HG03521 (cell line): ENCODE measurements around the gene FIGNL1.
"Not testable (repeated sequence)": the region's sequence is repeated elsewhere in the genome, so short reads cannot be mapped to it uniquely, and the experiment has no call there.

Source experiments
- ATAC-seq: cut with Tn5 transposase; IDR thresholded peaks from one replicate; pipeline ENCODE4 v1.9.1; 2021; ENCODE audit warnings: mild to moderate bottlenecking, moderate library complexity; ENCODE audit not compliant: unreplicated experiment

FIGNL1 gene

DNA sequence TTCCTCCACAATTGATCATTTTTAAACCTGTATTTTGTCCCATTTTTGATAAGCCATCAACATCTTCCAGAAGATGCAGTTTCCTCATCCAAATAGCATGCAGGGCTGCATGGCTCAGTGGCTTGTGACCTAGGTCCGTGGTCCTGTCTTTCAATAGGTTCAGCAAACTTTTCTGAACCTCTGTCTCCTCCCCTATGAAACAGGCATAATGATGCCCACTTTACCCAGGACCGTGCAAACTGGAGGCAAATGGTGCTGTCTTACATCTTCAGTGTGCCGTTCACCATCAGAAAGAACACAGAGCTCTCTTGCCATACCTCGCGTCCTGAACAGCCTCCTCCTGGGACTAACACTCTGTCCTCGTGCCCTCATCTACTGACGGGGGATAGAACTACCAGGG lies 22.3 kb upstream of the FIGNL1 start:
- no peak for ATAC-seq

DNA sequence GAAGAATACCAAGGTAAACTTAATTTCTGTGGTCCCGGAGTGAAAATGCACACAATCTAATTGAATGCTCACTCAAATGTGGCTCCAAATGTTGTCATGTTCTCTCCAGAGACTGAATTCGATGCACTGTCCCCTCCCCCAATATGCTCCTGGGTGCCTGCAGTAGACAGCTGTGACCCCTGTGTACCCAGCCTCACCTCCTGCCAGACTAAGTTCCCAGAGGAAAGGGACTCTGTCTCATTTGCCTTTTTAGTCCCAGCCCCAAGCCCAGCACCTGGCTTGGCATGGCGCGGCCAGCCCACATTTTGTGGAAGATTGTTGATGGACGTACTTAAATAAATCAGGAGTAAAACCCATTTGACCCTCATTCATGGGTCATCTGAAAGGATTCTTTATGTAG lies 21.8 kb upstream of the FIGNL1 start:
- ATAC-seq, result no peak

DNA sequence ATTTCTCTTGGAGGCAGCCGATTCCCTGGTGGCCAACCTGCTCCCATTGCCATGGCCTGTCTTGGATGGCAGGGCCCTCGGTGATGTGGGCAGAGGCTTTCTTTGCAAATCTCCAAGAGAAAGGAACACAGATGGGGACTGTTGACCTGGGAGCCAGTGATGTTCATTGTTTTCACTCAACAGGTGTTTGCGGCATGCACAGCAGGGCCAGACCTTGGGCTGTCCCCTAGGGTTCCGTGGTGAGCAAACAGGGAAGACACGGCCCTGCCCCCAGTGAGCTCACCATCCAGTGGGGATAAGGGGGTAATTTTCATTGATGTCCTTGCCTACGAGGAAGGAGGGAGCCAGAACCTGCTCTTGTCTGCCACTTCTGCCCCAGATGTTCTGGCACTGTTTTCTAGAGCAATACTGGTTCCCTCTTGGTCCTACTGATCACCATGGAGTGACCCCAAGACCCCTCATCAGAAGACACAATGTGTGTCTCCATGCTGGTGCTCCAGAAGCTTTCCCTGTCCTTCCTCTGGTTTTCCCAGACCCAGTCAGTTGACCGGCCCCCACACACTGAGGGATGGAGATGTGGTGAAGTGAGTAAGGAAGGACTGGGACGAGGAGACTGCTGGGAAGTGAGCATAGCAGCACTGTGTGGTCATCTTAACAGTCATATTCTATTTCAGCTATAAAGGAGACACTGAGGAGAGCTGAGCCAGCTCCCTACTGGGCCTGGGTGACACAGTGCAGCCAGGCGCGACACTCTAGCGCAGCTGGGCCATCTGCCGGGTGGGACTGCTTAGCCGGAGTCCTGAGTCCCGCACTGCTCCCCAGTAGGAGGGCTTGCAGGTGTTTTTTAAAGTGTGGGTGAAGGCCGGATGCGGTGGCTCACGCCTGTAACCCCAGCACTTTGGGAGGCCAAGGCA lies 20.4 kb upstream of the FIGNL1 start:
- ATAC-seq, result no peak

DNA sequence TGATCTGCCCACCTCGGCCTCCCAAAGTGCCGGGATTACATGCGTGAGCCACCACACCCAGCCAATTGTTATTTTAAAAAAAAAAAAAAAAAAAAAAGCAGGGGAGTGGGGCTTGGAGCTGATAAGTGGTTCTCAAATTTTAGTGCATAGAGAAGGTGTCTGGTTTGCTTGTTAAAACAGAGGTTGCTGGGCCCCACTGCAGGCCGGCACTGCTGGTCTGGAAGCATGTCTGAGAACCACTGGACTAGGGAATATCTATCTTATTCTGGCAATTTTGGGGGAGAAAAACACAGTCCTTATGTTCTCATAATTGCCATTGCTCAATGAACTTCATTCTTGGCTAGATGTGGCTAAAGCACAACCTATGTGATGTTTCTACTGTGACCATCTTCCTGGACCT lies 19.0 kb upstream of the FIGNL1 start:
- no peak for ATAC-seq

DNA sequence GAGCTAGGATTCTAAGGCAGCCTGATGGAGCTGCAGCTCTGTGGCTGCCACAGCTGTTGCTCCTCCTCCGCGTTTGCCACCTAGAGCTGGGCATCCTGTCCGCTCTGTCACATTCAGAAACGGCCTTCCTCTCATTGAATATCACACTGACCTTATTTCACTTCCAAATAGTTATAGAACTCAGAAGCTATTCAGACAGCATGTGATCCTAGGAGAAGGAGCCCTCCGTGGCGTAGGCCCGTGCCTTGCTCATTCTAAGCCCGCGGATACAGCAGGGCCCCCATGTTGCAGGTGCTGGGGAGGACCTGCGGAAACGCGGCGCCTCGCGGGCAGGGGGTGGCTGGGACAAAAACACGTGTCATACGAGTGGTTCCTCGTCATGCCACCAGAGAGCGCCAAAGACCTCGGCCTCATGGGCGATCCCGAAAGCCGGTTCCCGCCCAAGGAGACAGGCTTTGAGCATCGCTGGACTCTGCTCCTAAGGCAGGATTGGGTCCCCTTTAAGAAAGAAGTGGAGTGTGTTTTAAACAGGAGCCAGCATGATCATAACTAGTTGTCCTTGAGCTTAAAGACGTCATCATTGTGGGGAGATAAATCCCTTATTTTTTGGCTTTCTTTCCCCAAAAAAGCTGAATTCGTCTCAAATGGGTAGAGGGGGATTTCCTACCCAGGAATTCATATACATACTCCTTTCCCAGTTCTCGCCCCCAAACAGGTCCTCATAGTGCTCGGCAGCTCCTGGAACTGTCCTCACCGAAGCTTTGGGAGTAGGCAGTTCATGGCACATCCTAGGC lies 17.9 kb upstream of the FIGNL1 start:
- ATAC-seq, result peak; percentile 88

DNA sequence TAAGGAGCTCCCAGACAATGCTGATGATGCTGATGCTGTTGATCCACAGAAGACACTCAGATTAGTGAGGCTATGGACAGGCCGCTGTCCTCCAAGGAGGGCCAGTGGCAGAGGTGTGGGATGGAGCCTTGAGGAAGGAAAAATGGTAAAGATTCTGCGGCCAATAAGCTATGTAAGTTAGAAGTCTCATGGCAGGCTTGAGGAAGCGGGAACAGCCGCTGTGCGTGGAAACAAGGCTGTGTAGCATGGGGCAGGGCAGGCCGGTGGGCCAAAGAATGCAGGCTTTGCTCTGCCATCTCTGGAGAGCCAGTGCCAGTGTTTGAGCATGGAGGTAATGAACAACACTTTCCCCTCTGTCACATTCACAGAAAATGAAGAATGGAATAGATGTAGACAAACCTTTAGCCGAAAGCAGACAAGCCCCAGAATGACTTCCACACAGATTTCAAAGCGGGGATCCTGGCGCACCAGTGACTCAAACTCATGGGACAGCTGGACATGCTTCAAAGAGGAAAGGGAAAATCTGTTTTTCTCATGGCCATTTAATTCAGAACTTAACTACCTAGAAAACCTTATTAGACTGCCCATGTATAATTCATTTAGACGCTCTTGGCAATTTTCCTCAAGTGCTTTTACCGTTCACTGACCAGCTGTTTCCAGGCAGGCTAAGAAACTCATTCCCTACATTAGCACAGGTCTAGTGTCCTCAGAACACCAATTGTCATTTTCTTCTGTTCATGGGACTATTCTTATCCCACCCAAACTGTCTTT lies 16.9 kb upstream of the FIGNL1 start:
- ATAC-seq, result no peak

DNA sequence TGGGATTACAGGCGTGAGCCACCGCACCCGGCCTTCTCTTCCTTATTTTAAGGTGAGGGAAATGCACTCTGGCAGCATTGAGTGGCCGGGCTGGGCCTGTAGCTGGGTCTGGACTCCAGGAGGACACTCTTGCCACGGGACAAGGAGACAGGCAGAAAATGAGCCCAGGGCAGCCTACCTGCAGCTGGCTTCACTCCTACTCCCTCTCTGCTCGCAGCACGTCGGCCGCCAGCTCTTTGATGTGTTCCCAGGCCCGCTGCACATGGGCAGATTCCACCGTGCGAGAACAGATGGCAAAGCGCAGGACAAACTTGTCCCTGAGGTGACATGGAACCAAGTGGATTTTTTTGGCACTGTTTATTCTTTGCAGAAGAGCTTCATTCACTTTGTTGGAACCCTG lies 12.9 kb upstream of the FIGNL1 start:
- no peak for ATAC-seq

DNA sequence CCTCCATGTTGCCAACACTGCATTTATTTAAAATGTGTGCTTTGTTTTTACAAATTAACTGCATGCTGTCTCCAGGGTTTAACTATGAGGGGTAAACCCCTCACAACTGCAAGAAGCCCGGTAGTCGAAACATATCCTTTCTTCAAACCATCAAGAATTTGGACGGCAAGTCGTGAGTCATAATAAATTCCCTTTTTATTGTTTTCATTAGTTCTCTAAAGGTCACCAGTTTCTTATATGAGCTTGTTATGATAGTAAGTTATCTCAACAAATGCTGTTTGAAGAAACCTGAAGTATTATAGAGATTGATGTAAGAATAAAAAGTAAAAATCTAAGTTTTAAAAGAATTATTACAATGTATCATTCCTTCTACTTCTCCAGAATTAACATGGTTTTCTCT lies 12.2 kb upstream of the FIGNL1 start:
- no peak for ATAC-seq

DNA sequence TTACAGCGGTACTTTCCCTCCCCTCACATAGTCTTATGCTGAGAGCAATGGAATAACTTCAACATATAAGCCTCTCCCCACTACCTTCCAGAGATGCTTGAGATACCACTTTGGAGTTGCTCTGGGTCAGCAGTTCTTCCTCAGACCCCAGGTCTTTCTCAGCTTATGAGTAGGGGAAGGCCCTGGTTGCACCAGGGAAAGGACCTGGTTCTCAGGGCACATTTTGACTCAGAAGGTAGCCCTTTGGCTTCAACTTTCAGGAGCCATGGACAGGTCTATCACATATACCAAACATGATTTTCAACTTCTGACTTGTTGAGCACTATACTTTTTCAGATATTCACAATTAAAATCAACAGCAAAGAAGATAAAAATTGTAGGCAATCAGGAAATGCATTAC lies 11.5 kb upstream of the FIGNL1 start:
- no peak for ATAC-seq

DNA sequence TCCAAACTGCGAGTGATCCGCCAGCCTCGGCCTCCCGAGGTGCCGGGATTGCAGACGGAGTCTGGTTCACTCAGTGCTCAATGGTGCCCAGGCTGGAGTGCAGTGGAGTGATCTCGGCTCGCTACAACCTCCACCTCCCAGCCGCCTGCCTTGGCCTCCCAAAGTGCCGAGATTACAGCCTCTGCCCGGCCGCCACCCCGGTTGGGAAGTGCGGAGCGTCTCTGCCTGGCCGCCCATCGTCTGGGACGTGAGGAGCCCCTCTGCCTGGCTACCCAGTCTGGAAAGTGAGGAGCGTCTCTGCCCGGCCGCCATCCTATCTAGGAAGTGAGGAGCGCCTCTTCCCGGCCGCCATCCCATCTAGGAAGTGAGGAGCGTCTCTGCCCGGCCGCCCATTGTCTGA lies 9.0 kb upstream of the FIGNL1 start:
- not testable (repeated sequence) for ATAC-seq

DNA sequence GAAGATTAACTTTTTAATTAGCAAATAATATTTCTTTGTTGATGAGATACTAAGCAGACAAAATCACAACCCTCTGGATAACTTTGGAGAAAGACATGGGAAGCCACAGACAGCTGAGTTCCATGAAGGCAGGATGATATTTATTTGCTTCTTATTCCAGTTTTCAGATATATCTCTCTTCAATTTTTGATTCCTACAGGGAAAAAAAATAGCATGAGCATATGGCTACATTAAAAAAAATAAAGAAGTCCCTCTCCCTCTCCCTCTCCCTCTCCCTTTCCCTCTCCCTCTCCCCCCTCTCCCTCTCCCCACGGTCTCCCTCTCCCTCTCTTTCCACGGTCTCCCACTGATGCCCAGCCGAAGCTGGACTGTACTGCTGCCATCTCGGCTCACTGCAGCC lies 8.5 kb upstream of the FIGNL1 start:
- not testable (repeated sequence) for ATAC-seq

DNA sequence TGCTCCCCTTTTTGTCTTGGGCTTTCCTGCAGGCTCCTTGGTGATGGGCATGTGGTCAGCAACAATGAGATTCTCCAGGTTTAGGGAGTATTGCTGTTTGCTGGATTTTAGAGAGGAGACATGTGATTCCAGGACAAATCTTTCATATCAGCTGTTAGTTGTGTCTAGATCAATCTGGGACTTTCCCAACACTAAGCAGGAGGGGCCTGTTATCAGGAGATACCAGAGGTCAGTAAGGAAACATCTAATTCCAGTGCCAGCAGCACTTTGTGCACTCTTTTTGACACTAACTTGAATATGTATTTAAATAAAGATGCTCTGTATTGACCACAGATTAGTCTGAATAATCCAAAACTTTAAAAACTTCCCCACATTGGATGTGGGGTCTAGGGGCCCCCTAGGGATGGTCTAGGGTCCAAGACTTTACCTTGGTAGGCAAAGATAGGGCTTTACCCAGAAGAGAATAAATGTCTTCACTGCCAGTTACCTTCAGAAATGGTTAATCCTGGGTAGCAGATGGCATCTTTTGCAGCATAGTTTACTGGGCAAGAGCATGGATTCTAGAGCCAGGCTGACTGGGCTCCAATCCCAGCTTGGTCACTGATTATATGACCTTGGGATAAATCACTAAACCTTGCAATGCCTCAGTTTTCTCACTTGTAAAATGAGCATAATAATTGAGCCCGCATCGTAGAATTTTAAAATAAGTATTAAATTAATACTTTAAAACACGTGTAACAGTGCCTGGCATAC lies 6.4 kb upstream of the FIGNL1 start:
- no peak for ATAC-seq

DNA sequence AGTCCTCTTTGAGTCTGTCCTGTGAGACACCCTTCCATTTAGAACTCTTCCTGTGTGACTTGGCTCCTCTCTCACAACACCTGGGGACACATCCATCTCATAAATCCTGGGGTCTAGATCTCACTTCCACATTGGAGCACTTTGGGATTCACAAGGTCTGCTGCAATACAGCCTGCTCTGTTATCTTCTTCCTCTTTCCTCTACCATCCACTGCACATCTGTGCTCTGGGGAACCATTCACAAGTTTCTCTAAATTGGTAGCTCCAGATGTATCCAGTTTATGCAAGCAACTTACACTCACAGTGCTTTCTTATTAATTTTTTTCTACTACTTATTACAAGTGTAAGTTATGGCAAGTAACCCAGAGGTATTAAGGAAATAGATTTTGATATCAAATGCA lies 5.5 kb upstream of the FIGNL1 start:
- ATAC-seq, result no peak

DNA sequence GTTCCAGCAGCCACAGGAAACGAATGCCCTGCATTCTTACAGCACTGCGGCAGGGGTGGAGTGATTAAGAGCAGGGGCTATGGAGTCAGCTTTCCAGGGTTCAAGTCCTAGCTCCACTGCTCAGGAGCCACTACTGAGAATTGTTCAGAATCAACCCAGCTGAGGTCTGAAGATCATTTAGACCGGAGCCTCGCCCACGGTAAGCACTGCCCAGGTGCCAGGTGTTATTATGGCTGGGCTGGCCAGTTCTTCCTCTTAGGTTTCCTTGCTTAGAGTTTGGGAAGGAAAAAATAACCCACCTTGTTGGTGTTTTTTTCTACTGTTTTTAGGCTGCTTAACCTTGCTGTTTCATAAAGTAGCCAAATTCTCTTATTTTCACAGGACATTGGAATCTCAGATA lies 4.8 kb upstream of the FIGNL1 start:
- ATAC-seq, result no peak

DNA sequence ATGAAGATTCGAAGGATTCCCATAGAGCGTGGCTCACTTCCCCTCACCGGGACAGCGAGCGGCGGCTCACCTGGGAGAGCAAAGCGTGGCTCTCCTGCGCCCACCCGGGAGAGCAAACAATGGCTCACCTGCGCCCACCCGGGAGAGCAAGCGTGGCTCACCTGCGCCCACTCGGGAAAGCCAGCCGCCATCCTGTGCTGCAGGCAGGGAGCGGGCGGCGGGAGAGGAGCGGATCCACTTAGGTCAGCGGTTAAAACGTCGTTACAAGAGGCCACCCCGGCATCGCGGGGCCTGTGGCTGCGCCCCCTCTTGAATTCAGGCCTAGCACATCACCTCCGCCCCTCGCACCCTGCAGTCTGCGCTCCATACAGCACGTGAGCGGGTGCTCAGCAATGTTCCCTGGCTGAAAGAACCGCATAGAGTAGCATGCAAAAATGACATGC lies 461 bp upstream of the FIGNL1 start:
- ATAC-seq, result peak; percentile 7

DNA sequence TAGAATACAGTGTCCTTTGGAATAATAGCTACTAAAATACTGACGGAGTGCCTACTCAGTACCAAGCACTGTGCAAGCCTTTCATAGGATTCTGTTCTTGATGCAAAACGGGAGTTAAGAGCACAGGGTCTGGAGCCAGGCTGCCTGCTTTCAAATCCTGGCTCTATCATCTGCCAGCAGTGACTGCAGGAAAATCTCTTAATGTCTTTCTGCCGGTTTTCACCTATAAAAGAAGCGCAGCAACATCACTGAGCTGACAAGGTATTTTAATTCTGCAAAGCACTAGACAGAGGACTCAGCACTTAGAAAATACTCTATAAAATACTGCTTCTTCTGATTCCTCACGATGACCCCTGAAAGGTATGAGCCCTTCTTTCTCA lies 659 bp downstream of the FIGNL1 start:
- peak; percentile 1 for ATAC-seq

DNA sequence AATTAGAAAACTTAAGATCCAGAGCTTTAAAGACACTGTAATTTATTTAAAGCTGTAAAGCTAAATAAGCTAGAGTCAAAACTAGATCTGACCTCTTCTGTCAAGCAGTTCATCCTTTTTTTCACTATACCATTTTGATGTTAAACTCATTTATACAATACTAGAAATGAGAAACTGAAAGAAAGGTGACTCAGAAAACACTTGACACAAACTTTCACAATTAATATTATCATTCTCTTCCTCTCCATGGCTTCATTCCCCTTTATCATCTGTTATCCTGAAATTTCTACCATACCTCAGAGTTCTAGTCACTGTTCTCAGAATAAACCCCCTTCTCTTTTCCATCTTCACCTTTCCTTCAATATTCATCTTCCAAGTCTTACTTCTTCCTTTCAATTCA lies 1.3 kb downstream of the FIGNL1 start:
- no peak for ATAC-seq

DNA sequence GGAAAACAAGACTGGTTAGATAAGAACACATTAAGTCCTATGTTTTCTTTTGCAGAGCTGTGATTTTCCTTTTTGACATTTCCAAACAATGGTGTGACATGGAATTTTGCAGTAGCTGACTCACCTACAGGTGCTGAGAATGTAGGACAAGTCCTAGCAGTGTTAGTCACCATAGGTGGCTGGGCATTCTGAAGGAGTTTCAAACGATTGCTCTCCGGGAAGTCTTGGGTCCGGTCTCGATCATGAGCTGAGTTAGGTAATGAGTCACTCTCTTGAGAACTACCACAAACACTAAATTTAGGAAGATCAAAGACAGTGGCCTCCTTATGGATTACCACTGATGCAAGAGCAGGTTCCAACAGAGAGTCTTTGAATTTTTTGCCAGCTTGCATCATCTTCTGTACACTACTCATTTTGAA lies 3.6 kb downstream of the FIGNL1 start:
- ATAC-seq, result no peak

DNA sequence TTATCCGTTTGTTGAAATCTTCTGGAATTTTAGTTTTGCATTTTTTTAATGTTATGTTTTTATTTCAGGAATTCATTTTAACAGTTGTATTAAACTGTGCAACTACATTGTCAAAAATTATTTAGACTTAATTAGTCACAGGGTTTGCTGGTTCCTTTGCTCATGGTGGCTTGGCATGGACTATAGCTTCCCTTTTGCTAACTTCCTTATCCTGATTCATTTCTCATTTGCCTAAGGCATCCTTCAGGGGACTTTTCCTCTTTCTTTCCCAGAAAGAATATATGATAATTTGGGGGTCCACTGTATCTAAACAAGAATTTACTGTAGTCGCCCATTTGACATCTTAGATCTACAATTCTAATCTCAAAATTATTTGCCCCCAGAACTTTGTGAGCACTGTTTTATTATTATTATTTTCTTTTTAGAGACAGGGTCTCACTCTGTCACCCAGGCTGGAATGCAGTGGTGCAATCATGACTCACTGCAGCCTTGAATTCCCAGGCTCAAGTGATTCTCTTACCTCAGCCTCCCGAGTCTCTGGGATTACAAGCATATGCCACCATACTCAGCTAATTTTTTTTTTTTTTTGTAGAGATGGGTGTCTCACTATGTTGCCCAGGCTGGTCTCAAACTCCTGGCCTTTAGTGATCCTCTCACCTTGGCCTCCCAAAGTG lies 13.9 kb downstream of the FIGNL1 start:
- ATAC-seq, result no peak

DNA sequence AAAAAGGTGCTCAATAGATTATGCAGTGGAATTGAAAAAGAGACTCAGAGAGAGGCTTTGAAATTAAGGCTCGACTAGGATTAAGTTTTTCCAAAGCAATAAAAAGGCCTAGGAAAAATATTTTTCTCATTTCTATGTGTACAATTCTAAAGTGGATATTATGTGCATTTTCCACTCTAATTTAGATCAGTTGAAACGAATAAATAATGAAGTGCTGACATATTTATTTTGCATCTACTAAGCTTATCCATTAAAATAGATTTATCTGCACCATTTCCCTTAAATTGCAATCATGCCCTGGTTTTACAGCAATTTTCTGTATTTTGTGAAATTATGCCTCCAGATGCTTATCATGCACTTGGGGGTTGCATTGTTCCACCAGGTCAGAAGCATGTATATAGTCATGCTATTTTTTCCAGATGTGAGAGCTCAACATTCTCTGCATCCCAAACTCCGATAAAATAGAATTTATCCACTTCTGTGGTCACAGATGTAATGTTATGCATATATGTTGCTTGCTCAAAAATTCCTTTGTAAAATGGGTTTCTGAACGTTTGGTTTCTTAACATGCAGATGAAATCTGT lies 18.3 kb downstream of the FIGNL1 start:
- ATAC-seq, result no peak
